Upper lobe of right lung (tissue), 1 donor: ENCODE results near the gene GRIA4. TPM values are rescaled to one million over a fixed set of nuclear protein-coding genes. Genes with fewer than 3 reads are reported as not detected.
"Not testable (repeated sequence)": the region's sequence is repeated elsewhere in the genome, so short reads cannot be mapped to it uniquely, and the experiment has no call there.

Experiments
- ATAC-seq: fragments of 200-7000 bp; cut with Tn5 transposase; one replicate; pipeline ENCODE4 v1.9.1; 2020; ENCODE audit warnings: mild to moderate bottlenecking, moderate library complexity
- DNase-seq: peaks from one replicate; pipeline ENCODE4 v3.0.0-alpha.2; 2020
- H3K27ac ChIP-seq: fragments of 200-600 bp; one replicate; pipeline ENCODE4 v1.8.0; 2022
- H3K27me3 ChIP-seq: fragments of 200-600 bp; one replicate; pipeline ENCODE4 v1.8.0; 2022; ENCODE audit warnings: mild to moderate bottlenecking
- H3K36me3 ChIP-seq: fragments of 200-600 bp; one replicate; pipeline ENCODE4 v1.8.0; 2022
- H3K4me1 ChIP-seq: fragments of 200-600 bp; one replicate; pipeline ENCODE4 v1.8.0; 2022
- H3K4me3 ChIP-seq: fragments of 200-600 bp; one replicate; pipeline ENCODE4 v1.8.0; 2022; ENCODE audit warnings: mild to moderate bottlenecking
- H3K9me3 ChIP-seq: fragments of 200-600 bp; one replicate; pipeline ENCODE4 v1.8.0; 2022
- intact Hi-C: fragments of 100-400 bp; cut with DNase I; formaldehyde crosslinking; loops from one replicate; pipeline ENCODE4 v1.11.0; 2022
- total RNA-seq: library from RNA; stranded (reverse); fragmentation: NEBNext Ultra II Directional; extraction: Animal tissue kit (Norgen Biotek cat#: 25700); gene quantifications from one replicate; pipeline ENCODE4 v1.2.1, GENCODE V29; 2021
- TF ChIP-seq, protein P1 (sequence below): fragments of 200-600 bp; IDR thresholded peaks from one replicate; pipeline ENCODE4 v1.8.0; 2022; ENCODE audit warnings: antibody characterized with exemption
- donor health status: DM: no; HTN: yes; CAD: no; lungs with severe emphysema.

Gene GRIA4
- total RNA-seq, 1 donor from 2014 or later = not detected

DNA sequence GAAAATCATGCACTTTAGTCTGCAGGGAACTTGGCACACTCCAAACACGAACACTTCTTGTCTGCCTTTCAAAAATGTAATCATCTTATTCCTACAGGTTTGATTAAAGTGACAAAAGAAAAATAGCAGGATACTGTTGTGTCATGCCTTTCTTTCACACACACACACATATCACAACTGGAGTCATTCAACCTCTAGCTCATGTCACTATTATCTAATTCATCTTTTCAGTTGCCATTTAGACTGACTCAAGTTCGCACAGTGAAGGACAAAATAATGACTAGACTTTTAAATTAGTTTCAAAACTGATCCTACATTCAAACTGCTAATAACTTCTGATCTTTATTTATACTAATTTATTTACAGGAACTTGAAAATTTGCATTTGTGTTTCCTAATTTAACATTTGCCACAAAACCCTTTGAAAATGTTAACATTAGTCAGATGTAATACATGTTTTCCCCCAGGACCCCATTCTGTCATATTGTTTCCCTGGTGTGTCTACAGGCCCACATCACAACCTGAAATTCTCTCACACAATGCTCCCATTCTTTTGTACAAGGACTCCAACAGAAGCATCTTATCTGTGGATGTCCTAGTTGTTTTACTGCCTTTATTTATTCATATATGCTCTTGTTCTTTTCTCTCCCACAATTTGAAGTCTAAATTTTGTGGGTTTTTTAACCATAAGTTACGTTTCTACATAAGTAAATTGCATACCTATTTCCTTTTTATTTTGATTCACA, 171.1 kb downstream of the GRIA4 start:
- intact Hi-C loops = no loop called here
- DNase-seq (no peak), ATAC-seq (no peak)
- TF ChIP-seq, protein P1, sequence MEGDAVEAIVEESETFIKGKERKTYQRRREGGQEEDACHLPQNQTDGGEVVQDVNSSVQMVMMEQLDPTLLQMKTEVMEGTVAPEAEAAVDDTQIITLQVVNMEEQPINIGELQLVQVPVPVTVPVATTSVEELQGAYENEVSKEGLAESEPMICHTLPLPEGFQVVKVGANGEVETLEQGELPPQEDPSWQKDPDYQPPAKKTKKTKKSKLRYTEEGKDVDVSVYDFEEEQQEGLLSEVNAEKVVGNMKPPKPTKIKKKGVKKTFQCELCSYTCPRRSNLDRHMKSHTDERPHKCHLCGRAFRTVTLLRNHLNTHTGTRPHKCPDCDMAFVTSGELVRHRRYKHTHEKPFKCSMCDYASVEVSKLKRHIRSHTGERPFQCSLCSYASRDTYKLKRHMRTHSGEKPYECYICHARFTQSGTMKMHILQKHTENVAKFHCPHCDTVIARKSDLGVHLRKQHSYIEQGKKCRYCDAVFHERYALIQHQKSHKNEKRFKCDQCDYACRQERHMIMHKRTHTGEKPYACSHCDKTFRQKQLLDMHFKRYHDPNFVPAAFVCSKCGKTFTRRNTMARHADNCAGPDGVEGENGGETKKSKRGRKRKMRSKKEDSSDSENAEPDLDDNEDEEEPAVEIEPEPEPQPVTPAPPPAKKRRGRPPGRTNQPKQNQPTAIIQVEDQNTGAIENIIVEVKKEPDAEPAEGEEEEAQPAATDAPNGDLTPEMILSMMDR = no peak
- Histone ChIP-seq H3K4me3 (no peak overlapping the region), H3K36me3 (no peaks in the 10 kb centered on the region), H3K9me3 (no peaks in the 10 kb centered on the region), H3K4me1 (no peaks in the 10 kb centered on the region), H3K27ac (no peak overlapping the region), H3K27me3 (no peaks in the 10 kb centered on the region)

DNA sequence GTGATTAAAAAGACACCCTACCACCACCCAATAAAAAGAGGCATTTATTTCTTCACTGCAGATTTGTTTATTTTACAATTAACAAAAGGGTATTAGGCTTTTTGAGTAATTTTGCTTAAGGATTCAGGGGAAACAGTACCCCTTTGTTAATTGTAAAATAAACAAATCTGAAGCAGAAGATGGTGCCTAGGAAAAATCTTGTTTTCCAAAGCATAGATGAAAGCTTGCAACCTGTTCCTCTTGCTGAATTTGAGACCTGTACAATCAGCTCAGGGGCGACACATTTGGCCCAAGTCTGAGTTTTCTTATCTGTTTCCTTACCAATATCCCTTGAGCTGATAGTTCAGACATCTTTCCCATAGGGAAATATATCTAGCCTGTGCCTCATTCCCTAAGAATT, 171.9 kb downstream of the GRIA4 start:
- no peaks in the 10 kb centered on the region for H3K36me3 ChIP-seq
- no peak overlapping the region for H3K4me3 ChIP-seq
- intact Hi-C loops = no loop called here
- ATAC-seq = no peak
- H3K27ac ChIP-seq = no peak overlapping the region
- TF ChIP-seq, protein P1 = no peak
- no peak for DNase-seq
- H3K27me3 ChIP-seq = no peaks in the 10 kb centered on the region
- no peaks in the 10 kb centered on the region for H3K9me3 ChIP-seq
- H3K4me1 ChIP-seq = no peaks in the 10 kb centered on the region

DNA sequence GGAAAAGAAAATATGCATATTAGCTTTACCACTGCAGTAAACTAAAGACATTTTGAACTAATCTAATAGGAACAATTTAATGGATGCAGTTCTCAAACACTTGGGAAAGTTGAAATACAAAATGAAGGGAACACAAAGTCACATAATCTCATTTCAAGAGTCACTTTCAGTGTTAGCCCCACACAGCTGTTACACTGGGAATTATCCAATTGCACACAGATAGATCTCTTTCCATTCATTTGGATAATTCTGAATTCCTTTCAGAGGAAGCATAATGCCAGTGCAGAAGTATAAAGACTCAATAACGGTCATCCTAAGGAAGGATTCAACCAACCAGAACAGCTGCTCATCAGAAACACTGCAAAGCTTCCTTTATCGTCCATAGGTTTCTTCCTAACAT, 173.3 kb downstream of the GRIA4 start:
- Histone ChIP-seq H3K27me3 (no peaks in the 10 kb centered on the region), H3K27ac (no peak overlapping the region), H3K36me3 (no peaks in the 10 kb centered on the region), H3K4me1 (no peaks in the 10 kb centered on the region), H3K4me3 (no peak overlapping the region), H3K9me3 (no peaks in the 10 kb centered on the region)
- TF ChIP-seq, protein P1 = no peak
- intact Hi-C loops = no loop called here
- no peak for DNase-seq
- no peak for ATAC-seq

DNA sequence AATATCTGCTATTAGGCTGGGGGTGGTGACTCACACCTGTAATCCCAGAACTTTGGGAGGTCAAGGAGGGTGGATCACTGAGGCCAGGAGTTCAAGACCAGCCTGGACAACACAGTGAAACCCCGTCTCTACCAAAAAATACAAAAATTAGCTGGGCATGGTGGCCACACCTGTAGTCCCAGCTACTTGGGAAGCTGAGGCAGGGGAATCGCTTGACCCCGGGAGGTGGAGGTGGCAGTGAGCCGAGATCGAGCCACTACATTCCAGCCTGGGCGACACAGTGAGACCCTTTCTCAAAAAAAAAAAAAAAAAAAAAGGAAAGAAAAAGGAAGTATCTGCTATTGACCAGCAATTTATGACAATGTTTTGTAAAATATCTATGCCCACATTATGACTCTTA, 176.0 kb downstream of the GRIA4 start:
- DNase-seq, H3K4me1 ChIP-seq, ATAC-seq, H3K27ac ChIP-seq, H3K9me3 ChIP-seq, intact Hi-C loops, H3K27me3 ChIP-seq, H3K36me3 ChIP-seq, H3K4me3 ChIP-seq: not testable (repeated sequence)

DNA sequence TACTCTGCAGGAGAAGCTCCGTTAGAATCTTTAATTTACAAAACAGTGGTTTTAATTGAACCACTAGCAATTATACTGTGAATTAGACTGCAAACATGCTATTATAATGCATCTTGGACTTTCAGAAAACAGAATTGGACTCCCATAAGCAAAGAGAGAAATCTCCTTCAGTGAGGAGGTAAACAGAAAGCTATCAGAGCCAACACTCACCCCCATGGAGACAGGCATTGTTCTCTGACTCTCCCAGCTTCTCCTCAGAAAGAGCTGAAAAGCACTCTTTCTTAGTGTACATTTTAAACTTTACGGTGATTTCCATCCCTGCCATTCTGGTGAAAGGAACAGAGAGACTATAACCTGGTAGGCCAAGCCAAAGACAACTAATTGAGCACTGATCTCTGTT, 176.9 kb downstream of the GRIA4 start:
- ATAC-seq = no peak
- no peak overlapping the region for H3K4me3 ChIP-seq
- H3K9me3 ChIP-seq = no peaks in the 10 kb centered on the region
- H3K27me3 ChIP-seq = no peaks in the 10 kb centered on the region
- no peak for DNase-seq
- TF ChIP-seq, protein P1 = no peak
- H3K27ac ChIP-seq = no peak overlapping the region
- H3K4me1 ChIP-seq = no peaks in the 10 kb centered on the region
- no peaks in the 10 kb centered on the region for H3K36me3 ChIP-seq
- intact Hi-C loops = no loop called here

DNA sequence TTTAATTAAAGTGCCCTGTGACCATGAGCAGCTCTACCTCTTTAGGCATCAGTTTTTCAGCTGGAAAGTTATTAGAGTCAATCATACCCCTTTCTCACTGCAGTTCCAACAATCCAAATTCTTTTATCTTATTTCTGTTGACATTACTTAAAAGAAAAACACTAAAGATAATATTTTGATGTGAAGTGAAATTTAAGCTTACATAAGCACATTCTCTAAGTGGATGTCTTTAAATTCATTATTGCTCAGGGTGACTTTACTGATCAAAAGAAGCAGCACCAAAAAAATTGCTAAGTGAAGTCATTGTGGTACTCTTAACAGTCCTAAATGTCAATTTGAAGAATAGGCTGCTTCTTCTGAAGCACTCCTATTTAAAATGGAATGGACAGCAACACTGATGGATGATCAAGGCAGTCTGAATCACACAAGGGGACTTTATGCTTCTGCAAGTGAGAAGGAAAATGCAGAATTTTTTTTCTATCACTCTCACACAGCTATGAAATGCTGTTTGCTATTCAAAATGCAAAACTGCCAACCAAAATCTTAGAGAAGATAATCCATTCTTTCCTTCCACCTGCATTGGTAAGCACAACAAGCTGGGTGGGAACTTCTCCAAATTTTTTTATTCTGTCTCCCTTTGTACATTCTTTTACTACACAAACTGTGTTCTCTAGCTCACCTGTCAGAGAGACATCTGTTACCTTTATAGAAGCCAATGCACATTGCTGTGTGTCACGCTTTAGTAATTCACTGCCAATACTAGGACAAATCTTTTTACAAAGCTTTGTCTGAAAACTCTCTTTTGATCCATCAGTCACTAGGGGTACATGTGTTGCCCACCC, 179.9 kb downstream of the GRIA4 start:
- Histone ChIP-seq H3K27ac (no peak overlapping the region), H3K27me3 (no peaks in the 10 kb centered on the region), H3K4me1 (no peaks in the 10 kb centered on the region), H3K9me3 (no peaks in the 10 kb centered on the region), H3K36me3 (no peaks in the 10 kb centered on the region), H3K4me3 (no peak overlapping the region)
- no peak for ATAC-seq
- intact Hi-C loops = no loop called here
- DNase-seq = no peak
- TF ChIP-seq, protein P1 = no peak
